ENCODE results near the gene RGS17. TPM values are rescaled to one million over a fixed set of nuclear protein-coding genes. Genes with fewer than 3 reads are reported as not detected.

Gene RGS17
- total and polyA plus RNA-seq, 5 experiments from 2014 or later: 0.13 TPM; not detected in 4

GRCh38 chr6:152983637-152984512 is 147.2 kb downstream of the RGS17 start:
- H3K36me3 Mint-ChIP-seq: peaks cover 0 to 11% (median 0%) of the 10 kb centered on the region in 3 donors
- H3K9me3 Mint-ChIP-seq: no peaks in the 10 kb centered on the region
- H3K27ac Mint-ChIP-seq: peak overlapping the region; percentile 95 to 100 (median 98)
- H3K27me3 Mint-ChIP-seq: peaks cover 0 to 3% (median 0%) of the 10 kb centered on the region in 5 donors
- peak in 5 of 10 donors; percentile 87 to 97 (median 94) for DNase-seq
- peak overlapping the region; percentile 89 to 100 (median 98) for H3K4me3 Mint-ChIP-seq
- POLR2A ChIA-PET: interaction anchor here (1.0 to 1.7 kb wide), 5 partner anchors 11 to 1594 kb away, joined by 3 to 7 read pairs (median 6); partner anchors contain the start of gene RMND1
- H3K4me1 Mint-ChIP-seq: peaks cover 20 to 57% (median 43%) of the 10 kb centered on the region in 4 donors
- no peak for ATAC-seq

GRCh38 chr6:152982904-152983636 is 148.0 kb downstream of the RGS17 start, which contains the start of gene FBXO5:
TSS of gene FBXO5 (minus strand) at chr6:152983041. CDS start at chr6:152982959, 82 bp downstream.
- peak; percentile 94 to 98 (median 96) for DNase-seq
- POLR2A ChIA-PET: interaction anchor here (0.6 to 1.7 kb wide), 7 partner anchors 10 to 1966 kb away, joined by 3 to 7 read pairs (median 4); partner anchors contain the start of gene RMND1
- H3K27ac Mint-ChIP-seq: peak within 1 kb of the TSS; percentile 95 to 100 (median 98)
- peaks cover 0 to 16% (median 0%) of the 10 kb centered on the region in 3 donors for H3K36me3 Mint-ChIP-seq
- H3K27me3 Mint-ChIP-seq: peaks cover 0 to 3% (median 0%) of the 10 kb centered on the region in 5 donors
- H3K4me3 Mint-ChIP-seq: peak within 1 kb of the TSS; percentile 89 to 100 (median 98)
- H3K9me3 Mint-ChIP-seq: no peaks in the 10 kb centered on the region
- ATAC-seq: peak; percentile 91 to 93
- peaks cover 20 to 60% (median 45%) of the 10 kb centered on the region in 4 donors for H3K4me1 Mint-ChIP-seq

- Mint-ChIP-seq H3K27me3 (peaks cover 0 to 3% (median 0%) of the 10 kb centered on the region in 5 donors), H3K36me3 (peaks cover 0 to 16% (median 0%) of the 10 kb centered on the region in 3 donors), H3K4me3 (peak overlapping the region; percentile 89 to 100 (median 98)), H3K9me3 (no peaks in the 10 kb centered on the region), H3K4me1 (peaks cover 20 to 67% (median 43%) of the 10 kb centered on the region in 4 donors), H3K27ac (peak overlapping the region in 2 of 10 donors; percentile 21 to 96)
- ATAC-seq (no peak), DNase-seq (peak in 1 of 10 donors; percentile 60)
- POLR2A ChIA-PET: interaction anchor here (0.6 to 1.4 kb wide), 6 partner anchors 9 to 1965 kb away, joined by 3 to 6 read pairs (median 4); partner anchors contain the start of gene RMND1
These were observed 148.8 kb downstream of the RGS17 start for GRCh38 chr6:152981989-152982903.

GRCh38 chr6:152981219-152981618 is 149.9 kb downstream of the RGS17 start:
- POLR2A ChIA-PET: no interaction called here
- Mint-ChIP-seq H3K27ac (no peak overlapping the region), H3K4me1 (peaks cover 18 to 72% (median 45%) of the 10 kb centered on the region in 4 donors), H3K9me3 (no peaks in the 10 kb centered on the region), H3K36me3 (peaks cover 0 to 13% (median 0%) of the 10 kb centered on the region in 3 donors), H3K27me3 (peaks cover 0 to 3% (median 0%) of the 10 kb centered on the region in 5 donors), H3K4me3 (peak overlapping the region in 8 of 10 donors; percentile 16 to 84 (median 52))
- ATAC-seq: no peak
- DNase-seq: no peak

- peaks cover 0 to 15% (median 3%) of the 10 kb centered on the region in 3 donors for H3K36me3 Mint-ChIP-seq
- peaks cover 18 to 74% (median 46%) of the 10 kb centered on the region in 4 donors for H3K4me1 Mint-ChIP-seq
- DNase-seq (no peak), ATAC-seq (no peak)
- H3K27me3 Mint-ChIP-seq: peaks cover 0 to 3% (median 0%) of the 10 kb centered on the region in 5 donors
- H3K9me3 Mint-ChIP-seq: no peaks in the 10 kb centered on the region
- POLR2A ChIA-PET: no interaction called here
- peak overlapping the region in 1 of 10 donors; percentile 6 for H3K27ac Mint-ChIP-seq
- peak overlapping the region in 6 of 10 donors; percentile 29 to 76 (median 48) for H3K4me3 Mint-ChIP-seq
These were observed 150.4 kb downstream of the RGS17 start for GRCh38 chr6:152980656-152981055.

- no peak for ATAC-seq
- Mint-ChIP-seq H3K4me1 (peaks cover 16 to 72% (median 46%) of the 10 kb centered on the region in 4 donors), H3K27ac (no peak overlapping the region), H3K9me3 (peaks cover 0 to 5% (median 0%) of the 10 kb centered on the region in 9 donors), H3K4me3 (no peak overlapping the region), H3K27me3 (peaks cover 0 to 3% (median 0%) of the 10 kb centered on the region in 5 donors), H3K36me3 (peaks cover 6 to 28% (median 16%) of the 10 kb centered on the region in 3 donors)
- no peak for DNase-seq
- POLR2A ChIA-PET: no interaction called here
These were observed 152.0 kb downstream of the RGS17 start for GRCh38 chr6:152979116-152979515.

- POLR2A ChIA-PET: no interaction called here
- H3K9me3 Mint-ChIP-seq: peaks cover 0 to 5% (median 0%) of the 10 kb centered on the region in 9 donors
- ATAC-seq (no peak), DNase-seq (no peak)
- H3K27ac Mint-ChIP-seq: no peak overlapping the region
- no peaks in the 10 kb centered on the region for H3K27me3 Mint-ChIP-seq
- H3K4me3 Mint-ChIP-seq: no peak overlapping the region
- peaks cover 11 to 39% (median 27%) of the 10 kb centered on the region in 3 donors for H3K36me3 Mint-ChIP-seq
- peaks cover 12 to 72% (median 45%) of the 10 kb centered on the region in 4 donors for H3K4me1 Mint-ChIP-seq
These were observed 153.0 kb downstream of the RGS17 start for GRCh38 chr6:152978058-152978457.

- H3K36me3 Mint-ChIP-seq: peaks cover 14 to 44% (median 32%) of the 10 kb centered on the region in 3 donors
These were observed 153.5 kb downstream of the RGS17 start for GRCh38 chr6:152977556-152977955.

GRCh38 chr6:152976749-152977148 is 154.3 kb downstream of the RGS17 start:
- Mint-ChIP-seq H3K9me3 (peaks cover 0 to 5% (median 0%) of the 10 kb centered on the region in 9 donors), H3K4me3 (no peak overlapping the region), H3K36me3 (peaks cover 15 to 51% (median 38%) of the 10 kb centered on the region in 3 donors), H3K27ac (peak overlapping the region in 1 of 10 donors; percentile 37), H3K27me3 (no peaks in the 10 kb centered on the region), H3K4me1 (peaks cover 12 to 64% (median 40%) of the 10 kb centered on the region in 4 donors)
- no peak for ATAC-seq
- DNase-seq: no peak
- POLR2A ChIA-PET: no interaction called here

More at GRCh38 chr6:152977556-152977955, 153.5 kb downstream of the RGS17 start:
- POLR2A ChIA-PET: no interaction called here
- peaks cover 12 to 69% (median 45%) of the 10 kb centered on the region in 4 donors for H3K4me1 Mint-ChIP-seq
- ATAC-seq (no peak), DNase-seq (no peak)
- H3K9me3 Mint-ChIP-seq: peaks cover 0 to 5% (median 0%) of the 10 kb centered on the region in 9 donors
- H3K27ac Mint-ChIP-seq: no peak overlapping the region
- H3K27me3 Mint-ChIP-seq: no peaks in the 10 kb centered on the region
- no peak overlapping the region for H3K4me3 Mint-ChIP-seq

- POLR2A ChIA-PET: interaction anchor here (0.5 kb wide), 1 partner anchor 1524 kb away, joined by 7 read pairs; no protein-coding TSS in a partner anchor
- peaks cover 26 to 59% (median 49%) of the 10 kb centered on the region in 3 donors for H3K36me3 Mint-ChIP-seq
- H3K9me3 Mint-ChIP-seq: peaks cover 0 to 9% (median 2%) of the 10 kb centered on the region in 9 donors
- H3K4me1 Mint-ChIP-seq: peaks cover 9 to 51% (median 29%) of the 10 kb centered on the region in 4 donors
- peak overlapping the region in 4 of 10 donors; percentile 6 to 54 (median 28) for H3K27ac Mint-ChIP-seq
- no peaks in the 10 kb centered on the region for H3K27me3 Mint-ChIP-seq
- peak overlapping the region in 2 of 10 donors; percentile 14 to 32 for H3K4me3 Mint-ChIP-seq
- ATAC-seq (no peak), DNase-seq (no peak)
These were observed 155.7 kb downstream of the RGS17 start for GRCh38 chr6:152975204-152975915.
